Stimulated activated CD4-positive, alpha-beta T cell treated with anti-CD3 and anti-CD28 coated beads, Interleukin-2, amount 100 ng/mL, for 24 hours (primary cell): ENCODE results near the gene RIT1.
"Not testable (repeated sequence)": the region's sequence is repeated elsewhere in the genome, so short reads cannot be mapped to it uniquely, and the experiment has no call there.

ENCODE experiments used
- DNase-seq, 2 donors: peaks; one replicate each; pipeline ENCODE4 v3.0.0-alpha.2; 2020

Gene RIT1

DNA sequence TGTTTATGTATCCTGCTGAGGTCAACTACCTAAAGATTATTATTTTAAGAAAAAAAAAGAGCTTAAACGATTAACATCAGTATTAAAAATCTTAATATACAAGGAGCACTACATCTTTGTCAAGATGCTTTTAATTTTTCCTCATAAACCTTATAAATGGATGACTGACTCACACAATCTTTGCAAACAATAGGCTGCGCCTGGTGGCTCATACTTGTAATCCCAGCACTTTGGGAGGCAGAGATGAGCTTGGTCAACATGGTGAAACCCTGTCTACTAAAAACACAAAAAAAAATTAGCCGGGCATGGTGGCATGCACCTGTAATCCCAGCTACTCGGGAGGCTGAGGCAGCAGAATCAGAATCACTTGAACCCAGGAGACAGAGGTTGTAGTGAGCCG, 21.3 kb upstream of the RIT1 start:
- no peak for DNase-seq

- no peak for DNase-seq
These were observed 20.9 kb upstream of the RIT1 start for GRCh38 chr1:155932081-155932480.

GRCh38 chr1:155931332-155932038, 20.3 kb upstream of the RIT1 start:
- no peak for DNase-seq

- not testable (repeated sequence) for DNase-seq
These were observed 19.6 kb upstream of the RIT1 start for GRCh38 chr1:155930725-155931124.

DNA sequence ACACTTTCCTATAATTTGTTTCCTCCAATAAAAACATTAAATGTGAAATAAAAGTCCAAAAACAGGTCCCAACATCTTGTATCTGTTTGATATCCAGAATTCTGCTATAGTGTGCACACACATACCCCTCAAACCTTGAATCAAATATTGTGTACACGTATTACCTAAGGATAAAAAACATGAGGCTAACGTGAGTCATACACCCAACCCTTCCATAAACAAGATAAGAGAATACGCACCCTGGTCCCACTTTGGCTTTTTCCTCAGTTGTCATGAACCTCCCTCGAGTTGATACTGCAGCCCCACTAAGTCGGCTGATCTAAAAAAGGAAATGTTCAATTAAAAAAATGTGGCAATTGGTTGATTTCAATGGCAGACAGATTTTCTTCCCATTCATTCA, 17.9 kb upstream of the RIT1 start:
- DNase-seq = no peak

- DNase-seq = no peak
These were observed 14.4 kb upstream of the RIT1 start for GRCh38 chr1:155925506-155925905.

DNA sequence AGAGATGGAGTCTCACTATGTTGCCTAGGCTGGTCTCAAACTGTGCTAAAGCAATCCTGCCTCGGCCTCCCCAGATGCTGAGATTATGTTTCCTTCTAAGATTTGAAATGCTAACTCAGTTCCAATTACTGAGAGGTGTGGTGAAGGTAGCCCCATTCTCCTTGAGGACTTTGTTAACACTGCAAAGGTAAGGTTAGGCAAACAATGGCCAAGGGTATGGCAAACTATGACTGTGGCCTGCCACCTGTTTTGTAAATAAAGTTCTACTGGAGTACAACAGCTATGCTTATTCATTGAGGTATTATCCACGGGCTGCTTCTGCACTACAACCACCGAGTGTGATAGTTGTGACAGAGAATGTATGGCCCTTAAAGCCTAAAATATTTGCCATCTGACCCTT, 9.6 kb upstream of the RIT1 start:
- DNase-seq = no peak

DNA sequence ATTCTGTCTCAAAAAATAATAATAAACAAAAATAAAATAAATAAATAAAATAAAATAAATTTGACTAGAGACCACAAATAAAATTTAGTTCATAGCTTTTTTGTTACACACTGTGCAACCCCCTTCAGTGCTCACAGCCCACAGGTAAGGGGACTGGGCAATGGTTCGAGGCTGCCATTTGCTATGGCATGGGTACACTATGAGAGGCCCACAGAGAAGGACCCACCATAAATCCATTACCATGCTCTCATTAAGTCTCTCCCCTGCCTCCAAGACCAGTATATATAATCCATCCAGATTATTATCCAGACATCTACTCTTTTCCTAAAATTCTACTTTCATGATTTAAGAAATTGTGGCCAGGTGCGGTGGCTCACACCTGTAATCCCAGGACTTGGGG, 8.7 kb upstream of the RIT1 start:
- no peak for DNase-seq

DNA sequence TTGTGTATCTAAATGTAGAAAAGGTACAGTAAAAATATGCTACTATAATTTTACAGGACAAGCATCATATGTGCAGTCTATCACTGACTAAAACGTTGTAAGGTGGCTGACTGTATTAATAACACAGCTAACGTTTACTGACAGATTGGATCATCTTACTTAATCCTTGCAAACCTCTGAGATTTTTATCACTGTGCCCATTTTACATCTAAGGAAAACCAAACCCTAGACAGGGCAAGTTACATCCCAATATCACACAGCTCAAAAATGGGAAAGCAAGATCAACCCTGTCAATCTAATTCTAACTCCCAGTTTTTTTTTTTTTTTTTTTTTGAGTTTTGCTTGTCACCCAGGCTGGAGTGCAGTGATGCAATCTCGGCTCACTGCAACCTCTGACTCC, 7.5 kb upstream of the RIT1 start:
- no peak for DNase-seq

- DNase-seq = no peak
These were observed 3.0 kb upstream of the RIT1 start for GRCh38 chr1:155913969-155914757.

DNA sequence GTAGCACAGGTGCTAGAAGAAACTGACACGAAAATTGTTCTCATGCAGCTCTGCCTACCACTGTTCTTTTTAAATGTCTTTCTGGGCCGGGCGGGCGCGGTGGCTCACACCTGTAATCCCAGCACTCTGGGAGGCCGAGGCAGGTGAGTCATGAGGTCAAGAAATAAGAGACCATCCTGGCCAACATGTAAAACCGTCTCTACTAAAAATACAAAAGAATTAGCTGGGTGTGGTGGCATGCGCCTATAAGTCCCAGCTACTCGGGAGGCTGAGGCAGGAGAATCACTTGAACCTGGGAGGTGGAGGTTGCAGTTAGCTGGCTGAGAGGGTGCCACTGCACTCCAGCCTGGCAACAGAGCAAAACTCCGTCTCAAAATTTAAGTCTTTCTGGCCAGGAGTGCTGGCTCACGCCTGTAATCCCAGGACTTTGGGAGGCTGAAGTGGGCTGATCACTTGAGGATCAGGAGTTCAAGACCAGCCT, 947 bp upstream of the RIT1 start:
- no peak for DNase-seq

GRCh38 chr1:155910621-155911121, 478 bp downstream of the RIT1 start:
- peak; percentile 22 to 24 for DNase-seq

DNA sequence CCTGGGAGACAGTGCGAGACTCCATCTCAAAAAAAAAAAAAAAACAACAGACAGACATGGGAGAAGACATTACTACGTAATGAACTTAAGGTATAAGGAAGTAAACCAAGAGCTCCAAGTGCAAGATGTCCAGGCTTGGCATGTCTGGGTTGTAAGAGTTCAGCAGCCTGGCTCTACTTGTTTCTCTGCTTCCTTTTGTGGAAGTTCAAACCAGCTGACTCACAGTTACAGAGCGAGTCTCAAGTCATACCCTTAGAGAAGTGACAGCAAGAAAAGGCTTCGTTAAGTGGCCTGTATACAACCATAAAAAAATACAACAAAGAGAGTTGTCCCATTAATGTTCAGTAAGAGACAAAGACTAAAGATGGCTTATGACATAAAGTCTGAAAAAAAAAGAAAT, 1.3 kb downstream of the RIT1 start:
- no peak for DNase-seq

DNA sequence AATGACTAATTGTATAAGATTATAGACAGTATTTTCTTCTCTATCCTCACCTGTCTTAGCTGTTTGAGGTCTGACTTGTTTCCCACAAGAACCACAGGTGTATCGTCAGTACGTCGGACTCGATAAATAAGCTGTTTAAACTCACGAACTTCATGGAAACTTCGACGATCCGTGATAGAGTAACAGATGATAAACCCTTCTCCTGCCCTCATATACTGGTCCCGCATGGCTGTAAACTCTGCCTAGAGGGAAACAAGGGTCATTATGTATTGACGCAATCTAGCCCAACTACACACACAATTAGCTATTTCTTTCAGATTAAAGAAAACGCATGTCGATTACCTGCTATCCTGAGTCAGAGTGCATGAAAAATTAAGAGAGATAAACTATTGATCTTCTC, 6.9 kb downstream of the RIT1 start:
- DNase-seq = no peak

DNA sequence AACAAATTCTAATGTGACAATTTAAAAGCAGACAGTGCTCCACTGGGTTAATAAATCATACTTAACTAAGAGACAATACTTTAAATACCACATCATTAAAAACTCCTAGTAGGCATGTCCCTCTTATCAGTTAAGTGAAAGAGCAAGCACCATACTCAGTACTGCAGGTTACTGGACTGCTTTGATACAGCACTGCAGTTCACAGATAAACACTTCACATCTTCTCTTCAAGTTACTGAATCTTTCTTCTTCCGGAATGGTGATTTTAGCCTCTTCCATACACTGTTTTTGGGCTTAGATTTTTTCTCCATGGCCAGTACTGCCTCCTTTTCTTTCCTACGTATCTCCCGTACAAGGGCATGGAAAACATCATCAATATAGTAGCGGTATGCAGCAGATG, 11.0 kb downstream of the RIT1 start:
- no peak for DNase-seq

- no peak for DNase-seq
These were observed 11.5 kb downstream of the RIT1 start for GRCh38 chr1:155899683-155900082.

- DNase-seq = no peak
These were observed 12.3 kb downstream of the RIT1 start for GRCh38 chr1:155898888-155899287.

- DNase-seq = no peak
These were observed 13.4 kb downstream of the RIT1 start for GRCh38 chr1:155897746-155898145.

DNA sequence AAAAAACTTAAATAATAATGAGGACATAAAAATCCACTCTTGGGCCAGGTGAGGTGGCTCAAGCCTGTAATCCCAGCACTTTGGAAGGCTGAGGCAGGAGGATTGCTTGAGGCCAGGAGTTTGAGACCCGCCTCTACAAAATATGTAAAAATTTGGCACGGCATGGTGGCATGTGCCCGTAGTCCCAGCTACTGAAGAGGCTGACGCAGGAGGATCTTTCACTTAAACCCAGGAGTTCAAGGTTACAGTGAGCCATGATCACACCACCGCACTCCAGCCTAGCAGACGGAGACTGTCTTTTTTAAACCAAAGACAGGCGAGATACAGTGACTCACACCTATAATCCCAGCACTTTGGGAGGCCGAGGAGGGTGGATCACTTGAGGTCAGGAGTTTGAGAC, 14.7 kb downstream of the RIT1 start:
- not testable (repeated sequence) for DNase-seq

GRCh38 chr1:155895617-155896016, 15.5 kb downstream of the RIT1 start:
- not testable (repeated sequence) for DNase-seq

GRCh38 chr1:155893389-155894142, 17.6 kb downstream of the RIT1 start:
- no peak for DNase-seq

DNA sequence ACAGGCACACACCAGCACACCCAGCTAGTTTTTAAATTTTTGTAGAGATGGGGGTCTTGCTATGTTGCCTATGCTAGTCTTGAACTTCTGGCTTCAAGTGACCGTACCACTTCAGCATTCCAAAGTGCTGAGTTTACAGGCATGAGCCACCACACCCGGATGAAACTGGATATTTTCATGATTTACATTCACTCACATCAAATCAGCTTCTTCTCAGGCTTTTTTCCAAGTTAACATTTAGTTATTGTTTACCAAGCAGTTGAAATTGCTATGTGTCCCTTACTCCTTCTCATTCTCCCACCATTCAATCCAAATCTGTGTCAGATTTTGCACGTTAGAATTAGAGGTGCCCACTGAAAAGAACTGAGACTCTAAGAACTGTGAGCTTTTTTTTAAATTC, 18.4 kb downstream of the RIT1 start:
- DNase-seq = no peak

DNA sequence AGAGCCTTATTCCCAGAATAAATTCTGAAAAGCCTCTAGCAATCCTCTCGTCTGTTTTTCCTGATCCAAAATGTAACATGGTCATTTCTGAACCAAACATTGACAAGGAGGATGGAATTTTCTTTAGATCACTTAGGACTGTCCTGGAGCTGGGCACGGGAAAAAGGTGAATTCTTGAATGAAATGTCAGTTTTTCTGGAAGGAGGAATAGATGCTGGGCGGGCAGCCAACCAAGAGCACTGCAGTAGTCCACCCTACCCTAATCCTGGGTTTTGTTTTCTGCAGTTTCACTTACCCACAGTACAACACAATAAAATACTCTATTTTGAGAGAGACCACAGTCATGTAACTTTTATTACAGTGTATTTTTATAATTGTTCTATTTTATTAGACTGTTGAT, 20.9 kb downstream of the RIT1 start:
- no peak for DNase-seq

DNA sequence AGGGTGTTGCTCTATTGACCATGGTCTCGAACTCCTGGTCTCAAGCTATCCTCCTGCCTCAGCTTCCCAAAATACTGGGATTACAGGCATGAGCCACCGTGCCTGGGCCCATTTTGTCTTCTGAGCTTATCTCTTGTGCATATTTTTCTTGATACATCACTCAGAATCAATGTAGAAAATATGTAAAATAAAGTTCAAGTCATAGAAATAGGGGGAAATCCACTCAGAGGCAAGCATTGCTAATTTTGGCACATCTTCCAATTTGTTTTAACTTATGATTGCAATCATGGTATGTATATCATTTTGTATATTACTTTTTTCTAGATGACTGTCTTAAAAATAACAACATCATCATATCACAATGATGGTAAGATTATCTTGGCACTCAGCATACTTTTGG, 21.6 kb downstream of the RIT1 start:
- no peak for DNase-seq
